H9 (cell line): ENCODE results near the gene NEK4. TPM values are rescaled to one million over a fixed set of nuclear protein-coding genes. Genes with fewer than 3 reads are reported as not detected.

Source experiments
- DNase-seq: peaks from one replicate; pipeline ENCODE4 v3.0.0-alpha.2; 2017
- H2AFZ ChIP-seq: one replicate; pipeline ENCODE4 v1.6.1; 2013; ENCODE audit warnings: mild to moderate bottlenecking, low read length, control low read depth, moderate library complexity
- H2AK5ac ChIP-seq: 2 replicates; pipeline ENCODE4 v1.6.1; 2013; ENCODE audit warnings: low read length, control low read depth, mixed read lengths; ENCODE audit not compliant: insufficient read length
- H2BK120ac ChIP-seq: one replicate; pipeline ENCODE4 v1.6.1; 2013; ENCODE audit warnings: low read depth, mild to moderate bottlenecking, low read length, control low read depth, inconsistent platforms; ENCODE audit not compliant: poor library complexity, severe bottlenecking
- H2BK12ac ChIP-seq: 2 replicates; pipeline ENCODE4 v1.6.1; 2013; ENCODE audit warnings: low read length, control low read depth, mixed read lengths, low read depth; ENCODE audit not compliant: insufficient read length
- H2BK15ac ChIP-seq: 2 replicates; pipeline ENCODE4 v1.6.1; 2013; ENCODE audit warnings: low read depth, low read length, control low read depth
- H2BK20ac ChIP-seq: one replicate; pipeline ENCODE4 v1.6.1; 2013; ENCODE audit warnings: low read depth, mild to moderate bottlenecking, low read length, control low read depth, inconsistent platforms; ENCODE audit not compliant: poor library complexity, severe bottlenecking
- H2BK5ac ChIP-seq: 2 replicates; pipeline ENCODE4 v1.6.1; 2013; ENCODE audit warnings: low read length, control low read depth, mixed read lengths; ENCODE audit not compliant: insufficient read length
- H3K14ac ChIP-seq: 2 replicates; pipeline ENCODE4 v1.6.1; 2013; ENCODE audit warnings: low read length, control low read depth; ENCODE audit not compliant: insufficient read depth
- H3K18ac ChIP-seq: 2 replicates; pipeline ENCODE4 v1.6.1; 2013; ENCODE audit warnings: low read depth, mild to moderate bottlenecking, mixed read lengths, low read length, control low read depth; ENCODE audit not compliant: insufficient read length
- H3K23ac ChIP-seq: 2 replicates; pipeline ENCODE4 v1.6.1; 2013; ENCODE audit warnings: low read length, control low read depth, mixed read lengths, low read depth; ENCODE audit not compliant: insufficient read length
- H3K23me2 ChIP-seq: 2 replicates; pipeline ENCODE4 v1.6.1; 2013; ENCODE audit warnings: low read depth, mild to moderate bottlenecking, mixed read lengths, low read length, control low read depth; ENCODE audit not compliant: insufficient read length, poor library complexity, severe bottlenecking
- H3K27ac ChIP-seq: 2 replicates; pipeline ENCODE4 v1.5.1; 2013; ENCODE audit warnings: low read length, control low read depth, mixed read lengths, low read depth; ENCODE audit not compliant: insufficient read length
- H3K27me3 ChIP-seq: 2 replicates; pipeline ENCODE4 v1.6.1; 2013; ENCODE audit warnings: low read length, control low read depth, inconsistent platforms; ENCODE audit not compliant: insufficient read depth
- H3K4ac ChIP-seq: 2 replicates; pipeline ENCODE4 v1.6.1; 2013; ENCODE audit warnings: low read depth, mild to moderate bottlenecking, control low read depth, inconsistent platforms, low read length, moderate library complexity
- H3K4me1 ChIP-seq: 2 replicates; pipeline ENCODE4 v1.6.1; 2013; ENCODE audit warnings: low read length, control low read depth, inconsistent platforms; ENCODE audit not compliant: insufficient read depth
- H3K4me2 ChIP-seq: 2 replicates; pipeline ENCODE4 v1.6.1; 2013; ENCODE audit warnings: low read length, control low read depth, mixed read lengths; ENCODE audit not compliant: insufficient read length, insufficient read depth
- H3K56ac ChIP-seq: 2 replicates; pipeline ENCODE4 v1.6.1; 2013; ENCODE audit warnings: low read depth, mild to moderate bottlenecking, mixed read lengths, low read length, control low read depth; ENCODE audit not compliant: insufficient read length
- H3K79me1 ChIP-seq: 2 replicates; pipeline ENCODE4 v1.6.1; 2013; ENCODE audit warnings: low read depth, mild to moderate bottlenecking, moderate library complexity, low read length, control low read depth, inconsistent platforms; ENCODE audit not compliant: insufficient read depth, poor library complexity, severe bottlenecking
- H3K79me2 ChIP-seq: 2 replicates; pipeline ENCODE4 v1.6.1; 2013; ENCODE audit warnings: low read length, control low read depth, inconsistent platforms; ENCODE audit not compliant: insufficient read depth
- H3K9ac ChIP-seq: 2 replicates; pipeline ENCODE4 v1.6.1; 2013; ENCODE audit warnings: low read length, control low read depth, mixed read lengths; ENCODE audit not compliant: insufficient read length; ENCODE audit errors: extremely low read depth
- H3K9me3 ChIP-seq: one replicate; pipeline ENCODE4 v1.6.1; 2013; ENCODE audit warnings: low read depth, low read length, inconsistent platforms; ENCODE audit not compliant: control insufficient read depth
- H3T11ph ChIP-seq: one replicate; pipeline ENCODE4 v1.6.1; 2013; ENCODE audit warnings: mild to moderate bottlenecking, low read length, control low read depth, inconsistent platforms
- H4K20me1 ChIP-seq: one replicate; pipeline ENCODE4 v1.6.1; 2013; ENCODE audit not compliant: control insufficient read depth, insufficient read length, insufficient read depth
- H4K5ac ChIP-seq: 2 replicates; pipeline ENCODE4 v1.6.1; 2013; ENCODE audit warnings: low read depth, mild to moderate bottlenecking, mixed read lengths, low read length, control low read depth; ENCODE audit not compliant: insufficient read length
- H4K8ac ChIP-seq: replicated peaks from 2 replicates; pipeline ENCODE4 v1.6.1; 2013; ENCODE audit warnings: low read length, control low read depth, mixed read lengths, low read depth; ENCODE audit not compliant: insufficient read length
- H4K91ac ChIP-seq: 2 replicates; pipeline ENCODE4 v1.6.1; 2013; ENCODE audit warnings: low read depth, mild to moderate bottlenecking, moderate library complexity, mixed read lengths, low read length, control low read depth; ENCODE audit not compliant: insufficient read length
- H3K27ac Mint-ChIP-seq, 3 experiments: 2 replicates in 2 of 3; 3 replicates in 1 of 3; pipeline ENCODE4 v1.8.0; 2020 to 2021; ENCODE audit warnings: mixed read lengths in 3 of 3, mild to moderate bottlenecking in 1 of 3, moderate library complexity in 1 of 3
- H3K27me3 Mint-ChIP-seq: 2 replicates; pipeline ENCODE4 v1.8.0; 2021; ENCODE audit warnings: low read depth, mild to moderate bottlenecking, moderate library complexity, mixed read lengths
- H3K36me3 Mint-ChIP-seq, 3 experiments: 2 replicates in 2 of 3; 3 replicates in 1 of 3; pipeline ENCODE4 v1.8.0; 2020 to 2021; ENCODE audit warnings: low read depth in 3 of 3, mixed read lengths in 3 of 3; ENCODE audit not compliant: insufficient read depth in 1 of 3
- H3K4me1 Mint-ChIP-seq, 2 experiments: 2 replicates each; pipeline ENCODE4 v1.8.0; 2020; ENCODE audit warnings: mixed read lengths in 2 of 2
- H3K4me3 Mint-ChIP-seq, 2 experiments: 2 replicates in 1 of 2; 3 replicates in 1 of 2; pipeline ENCODE4 v1.8.0; 2020 to 2021; ENCODE audit warnings: mild to moderate bottlenecking in 2 of 2, mixed read lengths in 2 of 2, moderate library complexity in 1 of 2
- H3K9me3 Mint-ChIP-seq, 2 experiments: 2 replicates in 1 of 2; 3 replicates in 1 of 2; pipeline ENCODE4 v1.8.0; 2020; ENCODE audit warnings: mild to moderate bottlenecking in 2 of 2, mixed read lengths in 2 of 2, moderate library complexity in 1 of 2
- WGBS: extraction: QIAGEN DNeasy Blood & Tissue Kit; methylation state at CpG from one replicate; pipeline ENCODE4 v1.1.7; 2013; ENCODE audit warnings: missing lambda C conversion rate, low lambda C conversion rate, mixed read lengths; ENCODE audit not compliant: insufficient read length; ENCODE audit errors: extremely low coverage; 5-methylcytosine and 5-hydroxymethylcytosine counted together
- total RNA-seq: library from RNA; stranded (reverse); gene quantifications from 2 replicates; pipeline ENCODE4 v1.2.1, GENCODE V29; 2021
- TF ChIP-seq, protein P1 (sequence below): fragments of 200-600 bp; sonication (generic); conservative IDR thresholded peaks from 3 replicates; pipeline ENCODE4 v1.8.0; 2021; ENCODE audit warnings: antibody characterized with exemption, mild to moderate bottlenecking

NEK4 gene
- total RNA-seq, 1 experiment from 2014 or later: 36.0 TPM

- Histone ChIP-seq H3K56ac (no peak overlapping the region), H2AFZ (no peak overlapping the region), H3K27ac (no peak overlapping the region), H3T11ph (no peak overlapping the region), H2AK5ac (no peak overlapping the region), H3K14ac (no peak overlapping the region), H3K23ac (no peak overlapping the region), H3K79me1 (no peaks in the 10 kb centered on the region), H4K8ac (no peak overlapping the region), H3K4ac (no peak overlapping the region), H4K20me1 (no peaks in the 10 kb centered on the region), H3K27me3 (no peaks in the 10 kb centered on the region), H3K9me3 (no peaks in the 10 kb centered on the region), H4K5ac (no peak overlapping the region), H2BK5ac (no peak overlapping the region), H3K9ac (no peak overlapping the region), H3K79me2 (no peaks in the 10 kb centered on the region), H2BK15ac (no peak overlapping the region), H3K18ac (no peak overlapping the region), H3K23me2 (no peaks in the 10 kb centered on the region), H3K4me2 (no peak overlapping the region), H2BK20ac (no peak overlapping the region), H2BK120ac (no peak overlapping the region), H3K4me1 (no peaks in the 10 kb centered on the region), H2BK12ac (no peak overlapping the region), H4K91ac (no peak overlapping the region)
- no CpG with 5 or more reads among the region's 7 CpGs for WGBS
- H3K4me1 Mint-ChIP-seq: no peaks in the 10 kb centered on the region
- H3K27ac Mint-ChIP-seq: no peak overlapping the region
- peaks cover 2 to 3% of the 10 kb centered on the region in 2 experiments; a peak in 2 of 5 replicates for H3K9me3 Mint-ChIP-seq
- DNase-seq: no peak
- H3K27me3 Mint-ChIP-seq: no peaks in the 10 kb centered on the region
- H3K36me3 Mint-ChIP-seq: peaks cover 6 to 9% (median 8%) of the 10 kb centered on the region in 3 experiments
- H3K4me3 Mint-ChIP-seq: no peak overlapping the region
- TF ChIP-seq, protein P1, sequence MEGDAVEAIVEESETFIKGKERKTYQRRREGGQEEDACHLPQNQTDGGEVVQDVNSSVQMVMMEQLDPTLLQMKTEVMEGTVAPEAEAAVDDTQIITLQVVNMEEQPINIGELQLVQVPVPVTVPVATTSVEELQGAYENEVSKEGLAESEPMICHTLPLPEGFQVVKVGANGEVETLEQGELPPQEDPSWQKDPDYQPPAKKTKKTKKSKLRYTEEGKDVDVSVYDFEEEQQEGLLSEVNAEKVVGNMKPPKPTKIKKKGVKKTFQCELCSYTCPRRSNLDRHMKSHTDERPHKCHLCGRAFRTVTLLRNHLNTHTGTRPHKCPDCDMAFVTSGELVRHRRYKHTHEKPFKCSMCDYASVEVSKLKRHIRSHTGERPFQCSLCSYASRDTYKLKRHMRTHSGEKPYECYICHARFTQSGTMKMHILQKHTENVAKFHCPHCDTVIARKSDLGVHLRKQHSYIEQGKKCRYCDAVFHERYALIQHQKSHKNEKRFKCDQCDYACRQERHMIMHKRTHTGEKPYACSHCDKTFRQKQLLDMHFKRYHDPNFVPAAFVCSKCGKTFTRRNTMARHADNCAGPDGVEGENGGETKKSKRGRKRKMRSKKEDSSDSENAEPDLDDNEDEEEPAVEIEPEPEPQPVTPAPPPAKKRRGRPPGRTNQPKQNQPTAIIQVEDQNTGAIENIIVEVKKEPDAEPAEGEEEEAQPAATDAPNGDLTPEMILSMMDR: no peak
Observed at GRCh38 chr3:52722491-52722890, 48.2 kb downstream of the NEK4 start.
